ENCODE data around the gene ADA. TPM values are rescaled to one million over a fixed set of nuclear protein-coding genes. Genes with fewer than 3 reads are reported as not detected.
"Not testable (repeated sequence)": the region's sequence is repeated elsewhere in the genome, so short reads cannot be mapped to it uniquely, and the experiment has no call there.

Gene ADA
- polyA plus RNA-seq, 1 donor (not counting 4 experiments of a cell fraction or from before 2014, with no cell fraction given): 21.4 TPM

GRCh38 chr20:44589537-44589936 is 62.0 kb downstream of the ADA start:
- no peaks in the 10 kb centered on the region for H3K79me2 ChIP-seq (ENCODE audit: control insufficient read depth, insufficient read depth, low read length)
- no peak for FAIRE-seq
- TF ChIP-seq, protein P1, sequence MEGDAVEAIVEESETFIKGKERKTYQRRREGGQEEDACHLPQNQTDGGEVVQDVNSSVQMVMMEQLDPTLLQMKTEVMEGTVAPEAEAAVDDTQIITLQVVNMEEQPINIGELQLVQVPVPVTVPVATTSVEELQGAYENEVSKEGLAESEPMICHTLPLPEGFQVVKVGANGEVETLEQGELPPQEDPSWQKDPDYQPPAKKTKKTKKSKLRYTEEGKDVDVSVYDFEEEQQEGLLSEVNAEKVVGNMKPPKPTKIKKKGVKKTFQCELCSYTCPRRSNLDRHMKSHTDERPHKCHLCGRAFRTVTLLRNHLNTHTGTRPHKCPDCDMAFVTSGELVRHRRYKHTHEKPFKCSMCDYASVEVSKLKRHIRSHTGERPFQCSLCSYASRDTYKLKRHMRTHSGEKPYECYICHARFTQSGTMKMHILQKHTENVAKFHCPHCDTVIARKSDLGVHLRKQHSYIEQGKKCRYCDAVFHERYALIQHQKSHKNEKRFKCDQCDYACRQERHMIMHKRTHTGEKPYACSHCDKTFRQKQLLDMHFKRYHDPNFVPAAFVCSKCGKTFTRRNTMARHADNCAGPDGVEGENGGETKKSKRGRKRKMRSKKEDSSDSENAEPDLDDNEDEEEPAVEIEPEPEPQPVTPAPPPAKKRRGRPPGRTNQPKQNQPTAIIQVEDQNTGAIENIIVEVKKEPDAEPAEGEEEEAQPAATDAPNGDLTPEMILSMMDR (optimal IDR thresholded peaks at IDR 0.05 in 1 of 3, IDR thresholded peaks at IDR 0.05 in 1 of 3, conservative IDR thresholded peaks at IDR 0.05 in 1 of 3; ENCODE audit: extremely low read depth in 1 of 3, insufficient read depth in 2 of 3, low read length in 3 of 3): no peak
- no peak for TF ChIP-seq EZH2 (IDR thresholded peaks at IDR 0.05; ENCODE audit: low read length)
- H3K4me2 ChIP-seq (ENCODE audit: control insufficient read depth, extremely low read depth, insufficient read depth, low read depth, low read length): no peak overlapping the region
- H3K9me3 ChIP-seq (ENCODE audit: control insufficient read depth, low read depth, low read length): no peaks in the 10 kb centered on the region
- no peak for DNase-seq (ENCODE audit: low read depth, low spot score)
- no peaks in the 10 kb centered on the region for H3K36me3 ChIP-seq (ENCODE audit: control insufficient read depth in 2 of 2, extremely low read depth in 1 of 2, insufficient read depth in 2 of 2, low read length in 2 of 2)
- H3K9me1 ChIP-seq (ENCODE audit: control insufficient read depth, extremely low read depth, insufficient read depth, low read length): no peaks in the 10 kb centered on the region
- dilution Hi-C loops (cut with MboI; ENCODE audit: extremely low pct_ligation_motif_present, low sequenced_read_pairs): no loop called here
- H3K9ac ChIP-seq (ENCODE audit: control insufficient read depth, extremely low read depth, insufficient read depth, low read length): no peak overlapping the region
- H3K4me3 ChIP-seq (ENCODE audit: control insufficient read depth in 2 of 3, extremely low read depth in 1 of 3, insufficient read depth in 2 of 3, low read depth in 1 of 3, low read length in 3 of 3): no peak overlapping the region
- no peaks in the 10 kb centered on the region for H3K4me1 ChIP-seq (ENCODE audit: control insufficient read depth, extremely low read depth, insufficient read depth, low read length)
- no peaks in the 10 kb centered on the region for H4K20me1 ChIP-seq (ENCODE audit: control insufficient read depth, extremely low read depth, insufficient read depth, low read length)
- no peak overlapping the region for H3K27ac ChIP-seq (ENCODE audit: control insufficient read depth, insufficient read depth, low read length)
- H3K27me3 ChIP-seq (ENCODE audit: control insufficient read depth, extremely low read depth, insufficient read depth, low read length): no peaks in the 10 kb centered on the region
- no peak overlapping the region for H2AFZ ChIP-seq (ENCODE audit: control insufficient read depth, low read length)

GRCh38 chr20:44588321-44588720 is 63.2 kb downstream of the ADA start:
- H3K79me2 ChIP-seq (ENCODE audit: control insufficient read depth, insufficient read depth, low read length); FAIRE-seq; H3K4me2 ChIP-seq (ENCODE audit: control insufficient read depth, extremely low read depth, insufficient read depth, low read depth, low read length); H4K20me1 ChIP-seq (ENCODE audit: control insufficient read depth, extremely low read depth, insufficient read depth, low read length); H3K27me3 ChIP-seq (ENCODE audit: control insufficient read depth, extremely low read depth, insufficient read depth, low read length); H2AFZ ChIP-seq (ENCODE audit: control insufficient read depth, low read length); H3K4me1 ChIP-seq (ENCODE audit: control insufficient read depth, extremely low read depth, insufficient read depth, low read length); DNase-seq (ENCODE audit: low read depth, low spot score); dilution Hi-C loops (cut with MboI; ENCODE audit: extremely low pct_ligation_motif_present, low sequenced_read_pairs); H3K4me3 ChIP-seq (ENCODE audit: control insufficient read depth in 2 of 3, extremely low read depth in 1 of 3, insufficient read depth in 2 of 3, low read depth in 1 of 3, low read length in 3 of 3); H3K9ac ChIP-seq (ENCODE audit: control insufficient read depth, extremely low read depth, insufficient read depth, low read length); H3K9me1 ChIP-seq (ENCODE audit: control insufficient read depth, extremely low read depth, insufficient read depth, low read length); H3K27ac ChIP-seq (ENCODE audit: control insufficient read depth, insufficient read depth, low read length); H3K9me3 ChIP-seq (ENCODE audit: control insufficient read depth, low read depth, low read length); H3K36me3 ChIP-seq (ENCODE audit: control insufficient read depth in 2 of 2, extremely low read depth in 1 of 2, insufficient read depth in 2 of 2, low read length in 2 of 2): not testable (repeated sequence)

All from keratinocyte (primary cell).